OCI-LY7 (cell line): ENCODE results near the gene ABCC3. TPM values are rescaled to one million over a fixed set of nuclear protein-coding genes. Genes with fewer than 3 reads are reported as not detected.
"Not testable (repeated sequence)": the region's sequence is repeated elsewhere in the genome, so short reads cannot be mapped to it uniquely, and the experiment has no call there.

Experiments
- BruUV-seq: library from RNA; stranded (reverse); fragments of 400-500 nt; replicated peaks from 2 replicates; lab custom pipeline; 2021; lab: Mats Ljungman, UMichigan
- CTCF ChIA-PET: fragments of 300-600 bp; sonication (Branson Sonifier 250); formaldehyde crosslinking; loops from one replicate; lab custom pipeline; 2022; ENCODE audit warnings: antibody characterized with exemption; ENCODE audit not compliant: unreplicated experiment; lab: Charles Lee
- POLR2A ChIA-PET: fragments of 300-600 bp; sonication (Branson Sonifier 250); formaldehyde crosslinking; loops from one replicate; lab custom pipeline; 2022; ENCODE audit warnings: antibody characterized with exemption; lab: Charles Lee
- DNase-seq: peaks from one replicate; pipeline ENCODE4 v3.0.0-alpha.2; 2015; ENCODE audit warnings: low spot score
- H2AFZ ChIP-seq: fragments of 200-600 bp; sonication (generic), shearing (Covaris generic); 2 replicates; pipeline ENCODE4 v1.6.1; 2014; ENCODE audit warnings: mild to moderate bottlenecking, antibody characterized with exemption, low read length, moderate library complexity
- H3K27ac ChIP-seq: fragments of 200-600 bp; sonication (generic); 2 replicates; pipeline ENCODE4 v1.5.1; 2014; ENCODE audit warnings: mixed run types, low read depth, mild to moderate bottlenecking, moderate library complexity, low read length, inconsistent platforms; ENCODE audit not compliant: poor library complexity, severe bottlenecking
- H3K36me3 ChIP-seq: fragments of 200-600 bp; sonication (generic); 2 replicates; pipeline ENCODE4 v1.6.1; 2014; ENCODE audit warnings: mild to moderate bottlenecking, antibody characterized with exemption, low read length, moderate library complexity, mixed read lengths; ENCODE audit not compliant: insufficient read depth
- H3K4me1 ChIP-seq: fragments of 200-600 bp; sonication (generic); 2 replicates; pipeline ENCODE4 v1.5.1; 2014; ENCODE audit warnings: mild to moderate bottlenecking, low read length; ENCODE audit not compliant: insufficient read depth, poor library complexity, severe bottlenecking
- H3K4me2 ChIP-seq: fragments of 200-600 bp; sonication (generic); 2 replicates; pipeline ENCODE4 v1.6.1; 2014; ENCODE audit warnings: mild to moderate bottlenecking, low read length
- H3K4me3 ChIP-seq: fragments of 200-600 bp; sonication (generic); 2 replicates; pipeline ENCODE4 v1.5.1; 2014; ENCODE audit warnings: mild to moderate bottlenecking, low read depth, low read length; ENCODE audit not compliant: poor library complexity, severe bottlenecking
- H3K79me2 ChIP-seq: fragments of 200-600 bp; sonication (generic); 2 replicates; pipeline ENCODE4 v1.6.1; 2016; ENCODE audit warnings: low read depth, mild to moderate bottlenecking, low read length, moderate library complexity, mixed read lengths; ENCODE audit not compliant: insufficient read depth
- H3K9me2 ChIP-seq: fragments of 200-600 bp; sonication (generic); 2 replicates; pipeline ENCODE4 v1.6.1; 2016; ENCODE audit warnings: mild to moderate bottlenecking, low read length, mixed read lengths; ENCODE audit not compliant: insufficient read depth
- H3K9me3 ChIP-seq: fragments of 200-600 bp; sonication (generic); 2 replicates; pipeline ENCODE4 v1.6.1; 2014; ENCODE audit warnings: mild to moderate bottlenecking, mixed run types, low read length, mixed read lengths
- H4K20me1 ChIP-seq: fragments of 200-600 bp; sonication (generic); 2 replicates; pipeline ENCODE4 v1.6.1; 2014; ENCODE audit warnings: mild to moderate bottlenecking, antibody characterized with exemption, low read length, moderate library complexity, mixed read lengths; ENCODE audit not compliant: insufficient read depth
- EZH2phosphoT487 ChIP-seq: fragments of 200-600 bp; sonication (generic); IDR thresholded peaks from 2 replicates; pipeline ENCODE4 v1.6.1; 2018; ENCODE audit warnings: low read depth, borderline replicate concordance, mild to moderate bottlenecking, mixed run types, antibody characterized with exemption, low read length, moderate library complexity, mixed read lengths
- intact Hi-C: fragments of 100-400 bp; cut with micrococcal nuclease; formaldehyde crosslinking; loops from one replicate; pipeline ENCODE4 v1.10.0; 2022; ENCODE audit not compliant: unreplicated experiment
- total RNA-seq, 2 experiments: library from RNA; depleted of rRNA in 1 of 2; stranded (reverse); fragments of >200 nt in 1 of 2; shearing (Covaris generic) in 1 of 2; gene quantifications; 2 replicates each; pipeline ENCODE4 v1.2.3, GENCODE V29; 2014 to 2022
- TF ChIP-seq, protein P1 (sequence below): fragments of 200-600 bp; sonication (generic); conservative IDR thresholded peaks from 2 replicates; pipeline ENCODE4 v1.5.1; 2014; ENCODE audit warnings: mild to moderate bottlenecking, antibody characterized with exemption, low read length, moderate library complexity, mixed read lengths

Gene ABCC3
- total RNA-seq, 2 experiments from 2014 or later = not detected

DNA sequence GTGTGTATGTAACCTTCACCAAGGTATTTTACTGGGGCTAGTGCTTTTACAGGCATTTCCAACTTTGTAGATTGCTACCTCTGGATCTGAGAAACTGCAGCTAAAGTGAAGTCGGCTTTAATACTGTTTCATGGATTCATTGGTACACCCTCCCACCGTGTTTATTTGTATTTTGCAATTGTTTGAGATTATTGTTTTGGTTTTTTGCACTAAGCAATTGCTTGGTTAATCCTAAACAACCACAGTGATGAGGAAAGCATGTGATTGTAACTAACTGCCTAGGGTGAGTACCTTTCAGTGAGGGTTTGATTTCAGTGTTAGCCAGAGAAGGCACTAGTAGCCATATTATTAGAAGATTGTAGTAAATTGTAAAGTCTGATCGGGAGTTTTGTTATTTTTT, 88.1 kb downstream of the ABCC3 start:
- TF ChIP-seq, protein P1, sequence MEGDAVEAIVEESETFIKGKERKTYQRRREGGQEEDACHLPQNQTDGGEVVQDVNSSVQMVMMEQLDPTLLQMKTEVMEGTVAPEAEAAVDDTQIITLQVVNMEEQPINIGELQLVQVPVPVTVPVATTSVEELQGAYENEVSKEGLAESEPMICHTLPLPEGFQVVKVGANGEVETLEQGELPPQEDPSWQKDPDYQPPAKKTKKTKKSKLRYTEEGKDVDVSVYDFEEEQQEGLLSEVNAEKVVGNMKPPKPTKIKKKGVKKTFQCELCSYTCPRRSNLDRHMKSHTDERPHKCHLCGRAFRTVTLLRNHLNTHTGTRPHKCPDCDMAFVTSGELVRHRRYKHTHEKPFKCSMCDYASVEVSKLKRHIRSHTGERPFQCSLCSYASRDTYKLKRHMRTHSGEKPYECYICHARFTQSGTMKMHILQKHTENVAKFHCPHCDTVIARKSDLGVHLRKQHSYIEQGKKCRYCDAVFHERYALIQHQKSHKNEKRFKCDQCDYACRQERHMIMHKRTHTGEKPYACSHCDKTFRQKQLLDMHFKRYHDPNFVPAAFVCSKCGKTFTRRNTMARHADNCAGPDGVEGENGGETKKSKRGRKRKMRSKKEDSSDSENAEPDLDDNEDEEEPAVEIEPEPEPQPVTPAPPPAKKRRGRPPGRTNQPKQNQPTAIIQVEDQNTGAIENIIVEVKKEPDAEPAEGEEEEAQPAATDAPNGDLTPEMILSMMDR = no peak
- no peak for TF ChIP-seq EZH2phosphoT487
- no peaks in the 10 kb centered on the region for H3K9me3 ChIP-seq
- peak overlapping the region; percentile 92 for H3K4me2 ChIP-seq
- no peak overlapping the region for H3K27ac ChIP-seq
- H3K4me1 ChIP-seq = peaks cover 34% of the 10 kb centered on the region
- intact Hi-C loops = no loop called here
- peaks cover 53% of the 10 kb centered on the region for H4K20me1 ChIP-seq
- DNase-seq = no peak
- CTCF ChIA-PET = no interaction called here
- POLR2A ChIA-PET = no interaction called here
- H3K36me3 ChIP-seq = peaks cover 69% of the 10 kb centered on the region
- H2AFZ ChIP-seq = no peak overlapping the region
- no TSS peak for BruUV-seq
- H3K4me3 ChIP-seq = peak overlapping the region; percentile 95
- peaks cover 84% of the 10 kb centered on the region for H3K79me2 ChIP-seq
- no peaks in the 10 kb centered on the region for H3K9me2 ChIP-seq

DNA sequence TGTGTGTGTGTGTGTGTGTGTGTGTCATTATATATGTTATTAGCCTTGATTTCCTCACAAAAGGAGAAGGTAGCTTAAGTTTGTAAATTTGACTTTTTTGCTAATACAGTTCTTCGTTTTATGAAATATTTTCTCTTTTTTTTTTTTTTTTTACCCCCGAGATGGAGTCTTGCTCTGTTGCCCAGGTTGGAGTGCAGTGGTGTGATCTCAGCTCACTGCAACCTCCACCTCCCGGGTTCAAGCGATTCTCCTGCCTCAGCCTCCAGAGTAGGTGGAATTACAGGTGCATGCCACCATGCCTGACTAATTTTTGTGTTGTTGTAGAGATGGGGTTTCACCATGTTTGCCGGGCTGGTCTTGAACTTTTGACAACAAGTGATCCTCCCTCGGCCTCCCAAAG, 89.9 kb downstream of the ABCC3 start:
- intact Hi-C loops, DNase-seq, H3K4me2 ChIP-seq, H3K9me3 ChIP-seq, CTCF ChIA-PET, H3K4me3 ChIP-seq, H2AFZ ChIP-seq, BruUV-seq, H3K27ac ChIP-seq, H3K9me2 ChIP-seq: not testable (repeated sequence)
- Histone ChIP-seq H3K4me1 (peaks cover 35% of the 10 kb centered on the region), H4K20me1 (peaks cover 64% of the 10 kb centered on the region), H3K36me3 (peaks cover 82% of the 10 kb centered on the region), H3K79me2 (peaks cover 100% of the 10 kb centered on the region)
- POLR2A ChIA-PET = interaction anchor here (0.6 kb wide), 1 partner anchor 18 kb away, joined by 3 read pairs; no protein-coding TSS in a partner anchor

GRCh38 chr17:50725769-50726655, 91.3 kb downstream of the ABCC3 start:
- H3K4me3 ChIP-seq = no peak overlapping the region
- peaks cover 54% of the 10 kb centered on the region for H4K20me1 ChIP-seq
- no peaks in the 10 kb centered on the region for H3K9me2 ChIP-seq
- H3K27ac ChIP-seq = no peak overlapping the region
- TF ChIP-seq, protein P1 = no peak
- no peak for TF ChIP-seq EZH2phosphoT487
- peaks cover 75% of the 10 kb centered on the region for H3K36me3 ChIP-seq
- no peaks in the 10 kb centered on the region for H3K9me3 ChIP-seq
- H3K4me1 ChIP-seq = peaks cover 35% of the 10 kb centered on the region
- DNase-seq = no peak
- H3K79me2 ChIP-seq = peaks cover 100% of the 10 kb centered on the region
- intact Hi-C loops = no loop called here
- no TSS peak for BruUV-seq
- no peak overlapping the region for H2AFZ ChIP-seq
- H3K4me2 ChIP-seq = no peak overlapping the region
- CTCF ChIA-PET = no interaction called here
- POLR2A ChIA-PET = interaction anchor here (1.2 kb wide), 1 partner anchor 17 kb away, joined by 3 read pairs; no protein-coding TSS in a partner anchor
